A549 (cell line): ENCODE measurements around the gene NXPE4.

Experiments
- CHD2 ChIP-seq: fragments of 150-350 bp; IDR thresholded peaks from 2 replicates; pipeline ENCODE4 v1.6.1; 2014; ENCODE audit warnings: low read length; ENCODE audit not compliant: partially characterized antibody
- EP300 ChIP-seq, 2 experiments: fragments of >200 bp; sonication (Bioruptor Twin); formaldehyde crosslinking; IDR thresholded peaks; 2 replicates in 1 of 2; 3 replicates in 1 of 2; pipeline ENCODE4 v1.6.1; 2016 to 2017
- JUN ChIP-seq, 2 experiments: fragments of >200 bp; sonication (Bioruptor Twin); formaldehyde crosslinking; IDR thresholded peaks; 2 replicates in 1 of 2; 3 replicates in 1 of 2; pipeline ENCODE4 v1.6.1; 2016 to 2017
- JUNB ChIP-seq: fragments of >200 bp; sonication (Bioruptor Twin); formaldehyde crosslinking; IDR thresholded peaks from 2 replicates; pipeline ENCODE4 v1.6.1; 2016
- MAFK ChIP-seq: fragments of 450-650 bp; IDR thresholded peaks from 2 replicates; pipeline ENCODE4 v1.6.1; 2014; ENCODE audit not compliant: partially characterized antibody
- POLR2A ChIP-seq: IDR thresholded peaks from 2 replicates; pipeline ENCODE4 v1.6.1; 2012; ENCODE audit warnings: mild to moderate bottlenecking, low read length
- RAD21 ChIP-seq, 2 experiments: fragments of >200 bp in 1 of 2; sonication (Bioruptor Twin) in 1 of 2; formaldehyde crosslinking in 1 of 2; IDR thresholded peaks in 1 of 2; conservative IDR thresholded peaks in 1 of 2; 2 replicates in 1 of 2; 3 replicates in 1 of 2; pipeline ENCODE4 v1.6.1; 2012 to 2018; ENCODE audit warnings: inconsistent platforms in 1 of 2
- RCOR1 ChIP-seq: fragments of 150-350 bp; IDR thresholded peaks from 2 replicates; pipeline ENCODE4 v1.6.1; 2014; ENCODE audit warnings: antibody characterized with exemption, low read length, low read depth
- TF ChIP-seq, protein P1 (sequence below): fragments of 200-600 bp; sonication (generic); IDR thresholded peaks from 2 replicates; pipeline ENCODE4 v1.6.1; 2016; ENCODE audit warnings: antibody characterized with exemption, mild to moderate bottlenecking, moderate library complexity
- TF ChIP-seq, protein P2 (sequence below): fragments of >200 bp; sonication (Bioruptor Twin); formaldehyde crosslinking; IDR thresholded peaks from 3 replicates; pipeline ENCODE4 v1.5.1; 2016
- TF ChIP-seq, protein P3 (sequence below): IDR thresholded peaks from 2 replicates; pipeline ENCODE4 v1.6.1; 2012

- TF ChIP-seq CHD2: no peak
- no peak for TF ChIP-seq JUNB
- no peak for TF ChIP-seq EP300 (IDR thresholded peaks at IDR 0.05)
- TF ChIP-seq POLR2A: no peak
- TF ChIP-seq, protein P1, sequence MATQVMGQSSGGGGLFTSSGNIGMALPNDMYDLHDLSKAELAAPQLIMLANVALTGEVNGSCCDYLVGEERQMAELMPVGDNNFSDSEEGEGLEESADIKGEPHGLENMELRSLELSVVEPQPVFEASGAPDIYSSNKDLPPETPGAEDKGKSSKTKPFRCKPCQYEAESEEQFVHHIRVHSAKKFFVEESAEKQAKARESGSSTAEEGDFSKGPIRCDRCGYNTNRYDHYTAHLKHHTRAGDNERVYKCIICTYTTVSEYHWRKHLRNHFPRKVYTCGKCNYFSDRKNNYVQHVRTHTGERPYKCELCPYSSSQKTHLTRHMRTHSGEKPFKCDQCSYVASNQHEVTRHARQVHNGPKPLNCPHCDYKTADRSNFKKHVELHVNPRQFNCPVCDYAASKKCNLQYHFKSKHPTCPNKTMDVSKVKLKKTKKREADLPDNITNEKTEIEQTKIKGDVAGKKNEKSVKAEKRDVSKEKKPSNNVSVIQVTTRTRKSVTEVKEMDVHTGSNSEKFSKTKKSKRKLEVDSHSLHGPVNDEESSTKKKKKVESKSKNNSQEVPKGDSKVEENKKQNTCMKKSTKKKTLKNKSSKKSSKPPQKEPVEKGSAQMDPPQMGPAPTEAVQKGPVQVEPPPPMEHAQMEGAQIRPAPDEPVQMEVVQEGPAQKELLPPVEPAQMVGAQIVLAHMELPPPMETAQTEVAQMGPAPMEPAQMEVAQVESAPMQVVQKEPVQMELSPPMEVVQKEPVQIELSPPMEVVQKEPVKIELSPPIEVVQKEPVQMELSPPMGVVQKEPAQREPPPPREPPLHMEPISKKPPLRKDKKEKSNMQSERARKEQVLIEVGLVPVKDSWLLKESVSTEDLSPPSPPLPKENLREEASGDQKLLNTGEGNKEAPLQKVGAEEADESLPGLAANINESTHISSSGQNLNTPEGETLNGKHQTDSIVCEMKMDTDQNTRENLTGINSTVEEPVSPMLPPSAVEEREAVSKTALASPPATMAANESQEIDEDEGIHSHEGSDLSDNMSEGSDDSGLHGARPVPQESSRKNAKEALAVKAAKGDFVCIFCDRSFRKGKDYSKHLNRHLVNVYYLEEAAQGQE: no peak
- TF ChIP-seq, protein P2, sequence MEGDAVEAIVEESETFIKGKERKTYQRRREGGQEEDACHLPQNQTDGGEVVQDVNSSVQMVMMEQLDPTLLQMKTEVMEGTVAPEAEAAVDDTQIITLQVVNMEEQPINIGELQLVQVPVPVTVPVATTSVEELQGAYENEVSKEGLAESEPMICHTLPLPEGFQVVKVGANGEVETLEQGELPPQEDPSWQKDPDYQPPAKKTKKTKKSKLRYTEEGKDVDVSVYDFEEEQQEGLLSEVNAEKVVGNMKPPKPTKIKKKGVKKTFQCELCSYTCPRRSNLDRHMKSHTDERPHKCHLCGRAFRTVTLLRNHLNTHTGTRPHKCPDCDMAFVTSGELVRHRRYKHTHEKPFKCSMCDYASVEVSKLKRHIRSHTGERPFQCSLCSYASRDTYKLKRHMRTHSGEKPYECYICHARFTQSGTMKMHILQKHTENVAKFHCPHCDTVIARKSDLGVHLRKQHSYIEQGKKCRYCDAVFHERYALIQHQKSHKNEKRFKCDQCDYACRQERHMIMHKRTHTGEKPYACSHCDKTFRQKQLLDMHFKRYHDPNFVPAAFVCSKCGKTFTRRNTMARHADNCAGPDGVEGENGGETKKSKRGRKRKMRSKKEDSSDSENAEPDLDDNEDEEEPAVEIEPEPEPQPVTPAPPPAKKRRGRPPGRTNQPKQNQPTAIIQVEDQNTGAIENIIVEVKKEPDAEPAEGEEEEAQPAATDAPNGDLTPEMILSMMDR: no peak
- TF ChIP-seq, protein P3, sequence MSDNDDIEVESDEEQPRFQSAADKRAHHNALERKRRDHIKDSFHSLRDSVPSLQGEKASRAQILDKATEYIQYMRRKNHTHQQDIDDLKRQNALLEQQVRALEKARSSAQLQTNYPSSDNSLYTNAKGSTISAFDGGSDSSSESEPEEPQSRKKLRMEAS: no peak
- no peak for TF ChIP-seq MAFK
- no peak for TF ChIP-seq JUN (IDR thresholded peaks at IDR 0.05)
- TF ChIP-seq RCOR1: no peak
- no peak for TF ChIP-seq RAD21 (conservative IDR thresholded peaks at IDR 0.05 in 1 of 2, IDR thresholded peaks at IDR 0.05 in 1 of 2)
Observed at GRCh38 chr11:114562166-114562916, 33.2 kb downstream of the NXPE4 start.
